ENCODE results near the gene FOXO3. TPM values are rescaled to one million over a fixed set of nuclear protein-coding genes. Genes with fewer than 3 reads are reported as not detected.

The FOXO3 gene
- total and polyA plus RNA-seq, 7 donors: 13.8 to 84.7 (median 66.4) TPM

- Histone ChIP-seq H3K27me3 (no peaks in the 10 kb centered on the region), H3K4me3 (no peak overlapping the region), H3K9me3 (no peaks in the 10 kb centered on the region), H3K36me3 (no peaks in the 10 kb centered on the region), H3K4me1 (peaks cover 0 to 16% (median 5%) of the 10 kb centered on the region in 4 donors), H3K27ac (peak overlapping the region in 3 of 4 donors; percentile 45 to 56 (median 47))
- WGBS, 2 donors: 75 to 83% methylated on average over 3 of the region's 3 CpGs
- DNase-seq: no peak
- intact Hi-C loops (cut with DNase I): no loop called here
- TF ChIP-seq POLR2AphosphoS5 (IDR thresholded peaks at IDR 0.05) (no peak), EP300 (IDR thresholded peaks at IDR 0.05) (no peak), CTCF (IDR thresholded peaks at IDR 0.05) (no peak)
These were observed 16.1 kb upstream of the FOXO3 start for GRCh38 chr6:108544606-108545005.

GRCh38 chr6:108546079-108547049 is 14.4 kb upstream of the FOXO3 start:
- H3K4me1 ChIP-seq: peaks cover 0 to 16% (median 6%) of the 10 kb centered on the region in 4 donors
- no peak overlapping the region for H3K4me3 ChIP-seq
- DNase-seq: no peak
- no peak overlapping the region for H3K27ac ChIP-seq
- TF ChIP-seq EP300 (IDR thresholded peaks at IDR 0.05) (no peak), POLR2A (IDR thresholded peaks at IDR 0.05) (no peak), CTCF (IDR thresholded peaks at IDR 0.05) (no peak), POLR2AphosphoS5 (IDR thresholded peaks at IDR 0.05) (no peak)
- no peaks in the 10 kb centered on the region for H3K27me3 ChIP-seq
- intact Hi-C loops (cut with DNase I): no loop called here
- WGBS, 2 donors: 63 to 74% methylated on average over 6 of the region's 6 CpGs
- H3K9me3 ChIP-seq: no peaks in the 10 kb centered on the region
- H3K36me3 ChIP-seq: no peaks in the 10 kb centered on the region

- H3K27me3 ChIP-seq: no peaks in the 10 kb centered on the region
- 93 to 96% methylated on average over 1 of the region's 1 CpG for WGBS, 2 donors
- no peak overlapping the region for H3K4me3 ChIP-seq
- H3K27ac ChIP-seq: no peak overlapping the region
- no peaks in the 10 kb centered on the region for H3K9me3 ChIP-seq
- peaks cover 0 to 6% (median 4%) of the 10 kb centered on the region in 4 donors for H3K4me1 ChIP-seq
- TF ChIP-seq POLR2AphosphoS5 (IDR thresholded peaks at IDR 0.05): no peak
- no peak for TF ChIP-seq EP300 (IDR thresholded peaks at IDR 0.05)
- TF ChIP-seq POLR2A (IDR thresholded peaks at IDR 0.05): no peak
- no peak for TF ChIP-seq CTCF (IDR thresholded peaks at IDR 0.05)
- intact Hi-C loops (cut with DNase I): no loop called here
- no peak for DNase-seq
- no peaks in the 10 kb centered on the region for H3K36me3 ChIP-seq
These were observed 11.5 kb upstream of the FOXO3 start for GRCh38 chr6:108549241-108549640.

GRCh38 chr6:108549741-108550140 is 11.0 kb upstream of the FOXO3 start:
- Histone ChIP-seq H3K4me3 (no peak overlapping the region), H3K27me3 (no peaks in the 10 kb centered on the region), H3K9me3 (no peaks in the 10 kb centered on the region), H3K4me1 (peaks cover 0 to 3% (median 3%) of the 10 kb centered on the region in 4 donors), H3K36me3 (no peaks in the 10 kb centered on the region), H3K27ac (no peak overlapping the region)
- DNase-seq: no peak
- intact Hi-C loops (cut with DNase I): loop anchor here (10.0 kb wide), 1 partner anchor 835 kb away; the partner anchor contains the start of gene CD164
- no peak for TF ChIP-seq POLR2A (IDR thresholded peaks at IDR 0.05)
- no peak for TF ChIP-seq EP300 (IDR thresholded peaks at IDR 0.05)
- no peak for TF ChIP-seq CTCF (IDR thresholded peaks at IDR 0.05)
- TF ChIP-seq POLR2AphosphoS5 (IDR thresholded peaks at IDR 0.05): no peak
- WGBS, 2 donors: 80 to 81% methylated on average over 3 of the region's 3 CpGs
